Nephron progenitor cell (in vitro differentiated cells): ENCODE measurements around the gene SH3GLB2.

Experiments
- DNase-seq: peaks from one replicate; pipeline ENCODE4 v3.0.0; 2021
- H3K27ac Mint-ChIP-seq: 2 replicates; pipeline ENCODE4 v1.8.0; 2021; ENCODE audit warnings: mild to moderate bottlenecking, moderate library complexity, mixed read lengths
- H3K27me3 Mint-ChIP-seq: 2 replicates; pipeline ENCODE4 v1.8.0; 2021; ENCODE audit warnings: mild to moderate bottlenecking, low read depth, mixed read lengths; ENCODE audit not compliant: poor library complexity
- H3K36me3 Mint-ChIP-seq: 2 replicates; pipeline ENCODE4 v1.8.0; 2021; ENCODE audit warnings: low read depth, mixed read lengths
- H3K4me1 Mint-ChIP-seq: 2 replicates; pipeline ENCODE4 v1.8.0; 2021; ENCODE audit warnings: mixed read lengths
- H3K4me3 Mint-ChIP-seq: 2 replicates; pipeline ENCODE4 v1.8.0; 2021; ENCODE audit warnings: mild to moderate bottlenecking, moderate library complexity, mixed read lengths
- H3K9me3 Mint-ChIP-seq: 2 replicates; pipeline ENCODE4 v1.8.0; 2021; ENCODE audit warnings: mild to moderate bottlenecking, moderate library complexity, mixed read lengths
- CTCF ChIP-seq: fragments of 200-600 bp; sonication (generic); IDR thresholded peaks from 2 replicates; pipeline ENCODE4 v1.5.0; 2021; ENCODE audit warnings: antibody characterized with exemption

SH3GLB2 gene

GRCh38 chr9:129068990-129069861, 41.1 kb upstream of the SH3GLB2 start:
- Mint-ChIP-seq H3K27me3 (peaks cover 5% of the 10 kb centered on the region), H3K4me1 (peaks cover 4% of the 10 kb centered on the region), H3K9me3 (no peaks in the 10 kb centered on the region), H3K27ac (no peak overlapping the region), H3K36me3 (peaks cover 20% of the 10 kb centered on the region), H3K4me3 (no peak overlapping the region)
- no peak for DNase-seq
- no peak for TF ChIP-seq CTCF

GRCh38 chr9:129068110-129068509, 40.0 kb upstream of the SH3GLB2 start:
- no peak for TF ChIP-seq CTCF
- H3K4me1 Mint-ChIP-seq, result peaks cover 4% of the 10 kb centered on the region
- H3K4me3 Mint-ChIP-seq, result no peak overlapping the region
- H3K36me3 Mint-ChIP-seq, result peaks cover 27% of the 10 kb centered on the region
- peaks cover 3% of the 10 kb centered on the region for H3K27me3 Mint-ChIP-seq
- H3K27ac Mint-ChIP-seq, result no peak overlapping the region
- H3K9me3 Mint-ChIP-seq, result no peaks in the 10 kb centered on the region
- no peak for DNase-seq

GRCh38 chr9:129064499-129064908, 36.4 kb upstream of the SH3GLB2 start:
- no peaks in the 10 kb centered on the region for H3K27me3 Mint-ChIP-seq
- H3K4me1 Mint-ChIP-seq, result no peaks in the 10 kb centered on the region
- no peaks in the 10 kb centered on the region for H3K9me3 Mint-ChIP-seq
- H3K36me3 Mint-ChIP-seq, result peaks cover 31% of the 10 kb centered on the region
- no peak for TF ChIP-seq CTCF
- no peak for DNase-seq
- peak overlapping the region; percentile 51 for H3K27ac Mint-ChIP-seq
- no peak overlapping the region for H3K4me3 Mint-ChIP-seq

- H3K27me3 Mint-ChIP-seq, result no peaks in the 10 kb centered on the region
- H3K4me1 Mint-ChIP-seq, result no peaks in the 10 kb centered on the region
- no peaks in the 10 kb centered on the region for H3K9me3 Mint-ChIP-seq
- H3K27ac Mint-ChIP-seq, result no peak overlapping the region
- no peak for DNase-seq
- peaks cover 23% of the 10 kb centered on the region for H3K36me3 Mint-ChIP-seq
- H3K4me3 Mint-ChIP-seq, result no peak overlapping the region
- no peak for TF ChIP-seq CTCF
Measured at GRCh38 chr9:129063061-129063460, 34.9 kb upstream of the SH3GLB2 start.

- no peak for TF ChIP-seq CTCF
- H3K9me3 Mint-ChIP-seq, result no peaks in the 10 kb centered on the region
- H3K27ac Mint-ChIP-seq, result no peak overlapping the region
- H3K4me3 Mint-ChIP-seq, result no peak overlapping the region
- no peak for DNase-seq
- H3K27me3 Mint-ChIP-seq, result no peaks in the 10 kb centered on the region
- no peaks in the 10 kb centered on the region for H3K4me1 Mint-ChIP-seq
- peaks cover 22% of the 10 kb centered on the region for H3K36me3 Mint-ChIP-seq
Measured at GRCh38 chr9:129060991-129061390, 32.9 kb upstream of the SH3GLB2 start.
